Liver (tissue), 9 donors: ENCODE measurements around the gene LRRC4. TPM values are rescaled to one million over a fixed set of nuclear protein-coding genes. Genes with fewer than 3 reads are reported as not detected.

ENCODE experiments used
- DNase-seq: peaks from one replicate; pipeline ENCODE4 v3.0.0-alpha.2; 2017; ENCODE audit warnings: low spot score
- H3K27ac ChIP-seq, 2 donors: one replicate each; pipeline ENCODE4 v1.7.0; 2013; ENCODE audit warnings: inconsistent platforms in 2 of 2, low read length in 2 of 2, control low read depth in 1 of 2, low read depth in 1 of 2, mild to moderate bottlenecking in 1 of 2
- H3K27me3 ChIP-seq, 4 donors: one replicate each; pipeline versions ENCODE4 v1.6.1 to v1.7.0; 2013; ENCODE audit warnings: low read length in 3 of 4, inconsistent platforms in 1 of 4, mild to moderate bottlenecking in 1 of 4, moderate library complexity in 1 of 4; ENCODE audit not compliant: control insufficient read depth in 4 of 4, insufficient read depth in 4 of 4
- H3K36me3 ChIP-seq, 4 donors: one replicate each; pipeline versions ENCODE4 v1.6.1 to v1.7.0; 2013; ENCODE audit warnings: low read length in 3 of 4, mild to moderate bottlenecking in 3 of 4, low read depth in 1 of 4, moderate library complexity in 1 of 4; ENCODE audit not compliant: control insufficient read depth in 4 of 4, insufficient read depth in 3 of 4
- H3K4me1 ChIP-seq, 4 donors: one replicate each; pipeline versions ENCODE4 v1.6.1 to v1.7.0; 2013; ENCODE audit warnings: low read length in 3 of 4, mild to moderate bottlenecking in 3 of 4, moderate library complexity in 1 of 4; ENCODE audit not compliant: control insufficient read depth in 4 of 4, insufficient read depth in 4 of 4
- H3K4me3 ChIP-seq, 3 donors: one replicate each; pipeline versions ENCODE4 v1.6.1 to v1.7.0; 2013; ENCODE audit warnings: low read length in 3 of 3, control low read depth in 1 of 3, low read depth in 1 of 3, mild to moderate bottlenecking in 1 of 3
- H3K9ac ChIP-seq, 2 donors: one replicate each; pipeline ENCODE4 v1.7.0; 2013; ENCODE audit warnings: low read length in 2 of 2, mild to moderate bottlenecking in 2 of 2, moderate library complexity in 2 of 2, control low read depth in 1 of 2, low read depth in 1 of 2
- H3K9me3 ChIP-seq, 4 donors: one replicate each; pipeline versions ENCODE4 v1.6.1 to v1.7.0; 2013; ENCODE audit warnings: low read length in 3 of 4; ENCODE audit not compliant: control insufficient read depth in 4 of 4
- ATF3 ChIP-seq: IDR thresholded peaks from 2 replicates; pipeline ENCODE4 v1.6.1; 2016; ENCODE audit warnings: antibody characterized with exemption
- CTCF ChIP-seq: fragments of 150-350 bp; IDR thresholded peaks from 2 replicates; pipeline ENCODE4 v1.5.1; 2017; ENCODE audit warnings: improper control_type of control experiment, low read depth, low read length; ENCODE audit not compliant: missing input control
- FOXA1 ChIP-seq: IDR thresholded peaks from 2 replicates; pipeline ENCODE4 v1.6.1; 2016; ENCODE audit warnings: antibody characterized with exemption
- FOXA2 ChIP-seq: IDR thresholded peaks from 2 replicates; pipeline ENCODE4 v1.6.1; 2016; ENCODE audit warnings: antibody characterized with exemption
- GABPA ChIP-seq, 2 donors: IDR thresholded peaks in 1 of 2; conservative IDR thresholded peaks in 1 of 2; 2 replicates each; pipeline ENCODE4 v1.6.1; 2016; ENCODE audit warnings: antibody characterized with exemption in 2 of 2, mild to moderate bottlenecking in 1 of 2, moderate library complexity in 1 of 2
- HNF4G ChIP-seq: IDR thresholded peaks from 2 replicates; pipeline ENCODE4 v1.6.1; 2016; ENCODE audit warnings: antibody characterized with exemption
- JUND ChIP-seq, 2 donors: IDR thresholded peaks; 2 replicates each; pipeline ENCODE4 v1.6.1; 2016; ENCODE audit warnings: antibody characterized with exemption in 2 of 2
- MAX ChIP-seq: IDR thresholded peaks from 2 replicates; pipeline ENCODE4 v1.6.1; 2016; ENCODE audit warnings: antibody characterized with exemption
- NR2F2 ChIP-seq: IDR thresholded peaks from 2 replicates; pipeline ENCODE4 v1.6.1; 2016; ENCODE audit warnings: antibody characterized with exemption
- RAD21 ChIP-seq, 2 donors: IDR thresholded peaks; 2 replicates each; pipeline ENCODE4 v1.6.1; 2016; ENCODE audit warnings: antibody characterized with exemption in 2 of 2, mild to moderate bottlenecking in 2 of 2
- RXRA ChIP-seq, 2 donors: IDR thresholded peaks; 2 replicates each; pipeline ENCODE4 v1.6.1; 2017 to 2018; ENCODE audit warnings: antibody characterized with exemption in 2 of 2, mild to moderate bottlenecking in 1 of 2
- SP1 ChIP-seq: IDR thresholded peaks from 2 replicates; pipeline ENCODE4 v1.6.1; 2018; ENCODE audit warnings: antibody characterized with exemption, mild to moderate bottlenecking
- TAF1 ChIP-seq: conservative IDR thresholded peaks from 2 replicates; pipeline ENCODE4 v1.6.1; 2016; ENCODE audit warnings: antibody characterized with exemption, mild to moderate bottlenecking
- YY1 ChIP-seq: IDR thresholded peaks from 2 replicates; pipeline ENCODE4 v1.6.1; 2016; ENCODE audit warnings: antibody characterized with exemption, mild to moderate bottlenecking
- ZBTB33 ChIP-seq: IDR thresholded peaks from 2 replicates; pipeline ENCODE4 v1.6.1; 2016; ENCODE audit warnings: antibody characterized with exemption
- WGBS: extraction: QIAGEN DNeasy Blood & Tissue Kit; methylation state at CpG from one replicate; pipeline ENCODE4 v1.1.7; 2013; 5-methylcytosine and 5-hydroxymethylcytosine counted together
- polyA plus RNA-seq, 2 donors: library from polyadenylated mRNA; stranded (reverse) in 1 of 2; unstranded in 1 of 2; fragments of 200-250 nt in 1 of 2; fragments of >200 nt in 1 of 2; fragmentation: Nextera tagmentation in 1 of 2; extraction: Ambion mirVana in 1 of 2; gene quantifications; one replicate each; pipeline versions ENCODE4 v1.2.1 to v1.2.3, GENCODE V29; 2013 to 2015
- total RNA-seq, 2 donors: library from RNA; depleted of rRNA; stranded (reverse); fragments of >200 nt; gene quantifications; one replicate each; pipeline ENCODE4 v1.2.3, GENCODE V29; 2014
- donor health status: healthy.
- donor health status: healthy.
- donor health status: healthy.
- donor health status: healthy.
- donor health status: healthy.

Gene LRRC4
- total and polyA plus RNA-seq, 4 donors: 0.54 to 2.7 (median 1.2) TPM

- no peak for TF ChIP-seq GABPA (IDR thresholded peaks at IDR 0.05 in 1 of 2, conservative IDR thresholded peaks at IDR 0.05 in 1 of 2)
- TF ChIP-seq CTCF: no peak
- peak in 1 of 2 donors; percentile 17 for TF ChIP-seq JUND (IDR thresholded peaks at IDR 0.05)
Measured at GRCh38 chr7:128011131-128011661, 20.0 kb downstream of the LRRC4 start (continued).

- no peak for TF ChIP-seq SP1
- TF ChIP-seq RAD21 (IDR thresholded peaks at IDR 0.05): peak in 1 of 2 donors; percentile 32
Measured at GRCh38 chr7:128010391-128011127, 20.7 kb downstream of the LRRC4 start.

GRCh38 chr7:128008744-128009143, 22.5 kb downstream of the LRRC4 start:
- no peak overlapping the region for H3K27ac ChIP-seq
- no peak overlapping the region for H3K9ac ChIP-seq
- no peaks in the 10 kb centered on the region for H3K27me3 ChIP-seq
- no peak for TF ChIP-seq FOXA1
- TF ChIP-seq MAX: no peak
- TF ChIP-seq SP1: no peak
- TF ChIP-seq JUND (IDR thresholded peaks at IDR 0.05): no peak
- TF ChIP-seq ATF3: no peak
- no peak for TF ChIP-seq GABPA (IDR thresholded peaks at IDR 0.05 in 1 of 2, conservative IDR thresholded peaks at IDR 0.05 in 1 of 2)
- no peak for TF ChIP-seq NR2F2
- TF ChIP-seq FOXA2: no peak
- TF ChIP-seq TAF1: no peak
- TF ChIP-seq YY1: no peak
- TF ChIP-seq RAD21 (IDR thresholded peaks at IDR 0.05): no peak
- no peak for TF ChIP-seq ZBTB33
- TF ChIP-seq HNF4G: no peak
- TF ChIP-seq CTCF: no peak
- no peak for TF ChIP-seq RXRA (IDR thresholded peaks at IDR 0.05)
- no peak for DNase-seq
- over 99% methylated on average over 2 of the region's 2 CpGs for WGBS
- H3K4me1 ChIP-seq: peaks cover 14 to 41% (median 36%) of the 10 kb centered on the region in 4 donors
- no peaks in the 10 kb centered on the region for H3K9me3 ChIP-seq
- H3K36me3 ChIP-seq: peaks cover 0 to 3% (median 0%) of the 10 kb centered on the region in 4 donors
- no peak overlapping the region for H3K4me3 ChIP-seq

More at GRCh38 chr7:128010391-128011127, 20.7 kb downstream of the LRRC4 start:
- 89% methylated on average over 7 of the region's 7 CpGs for WGBS
- H3K27me3 ChIP-seq: no peaks in the 10 kb centered on the region
- peaks cover 6 to 32% (median 18%) of the 10 kb centered on the region in 4 donors for H3K4me1 ChIP-seq
- H3K9me3 ChIP-seq: no peaks in the 10 kb centered on the region
- no peak overlapping the region for H3K27ac ChIP-seq
- DNase-seq: no peak
- H3K4me3 ChIP-seq: no peak overlapping the region
- H3K36me3 ChIP-seq: peaks cover 0 to 3% (median 0%) of the 10 kb centered on the region in 4 donors
- no peak overlapping the region for H3K9ac ChIP-seq
